ENCODE measurements around the gene PLEKHD1.

PLEKHD1 gene

DNA sequence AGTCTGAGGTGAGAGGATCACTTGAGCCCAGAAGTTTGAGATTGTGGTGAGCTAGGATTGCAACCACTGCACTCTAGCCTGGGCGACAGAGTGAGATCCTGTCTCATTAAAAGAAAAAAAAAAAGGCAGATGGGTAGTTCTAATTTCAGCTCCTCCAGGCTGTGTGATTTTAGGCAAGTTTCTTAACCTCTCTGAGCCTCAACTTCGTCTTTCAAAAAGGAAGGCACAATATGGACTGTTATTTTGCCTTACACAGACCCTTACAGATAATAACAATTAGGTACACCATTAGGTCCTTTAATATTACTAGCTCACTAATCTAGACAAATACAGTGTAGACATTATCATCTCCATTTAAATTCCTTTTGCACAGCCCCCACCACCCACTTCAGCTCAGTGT is 94.9 kb downstream of the PLEKHD1 start:
- no peak overlapping the region for H3K4me3 ChIP-seq (ENCODE audit: low read length)
- TF ChIP-seq, protein P1, sequence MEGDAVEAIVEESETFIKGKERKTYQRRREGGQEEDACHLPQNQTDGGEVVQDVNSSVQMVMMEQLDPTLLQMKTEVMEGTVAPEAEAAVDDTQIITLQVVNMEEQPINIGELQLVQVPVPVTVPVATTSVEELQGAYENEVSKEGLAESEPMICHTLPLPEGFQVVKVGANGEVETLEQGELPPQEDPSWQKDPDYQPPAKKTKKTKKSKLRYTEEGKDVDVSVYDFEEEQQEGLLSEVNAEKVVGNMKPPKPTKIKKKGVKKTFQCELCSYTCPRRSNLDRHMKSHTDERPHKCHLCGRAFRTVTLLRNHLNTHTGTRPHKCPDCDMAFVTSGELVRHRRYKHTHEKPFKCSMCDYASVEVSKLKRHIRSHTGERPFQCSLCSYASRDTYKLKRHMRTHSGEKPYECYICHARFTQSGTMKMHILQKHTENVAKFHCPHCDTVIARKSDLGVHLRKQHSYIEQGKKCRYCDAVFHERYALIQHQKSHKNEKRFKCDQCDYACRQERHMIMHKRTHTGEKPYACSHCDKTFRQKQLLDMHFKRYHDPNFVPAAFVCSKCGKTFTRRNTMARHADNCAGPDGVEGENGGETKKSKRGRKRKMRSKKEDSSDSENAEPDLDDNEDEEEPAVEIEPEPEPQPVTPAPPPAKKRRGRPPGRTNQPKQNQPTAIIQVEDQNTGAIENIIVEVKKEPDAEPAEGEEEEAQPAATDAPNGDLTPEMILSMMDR (conservative IDR thresholded peaks at IDR 0.05; ENCODE audit: low read length), result no peak
- no peak for DNase-seq (ENCODE audit: low read depth)

DNA sequence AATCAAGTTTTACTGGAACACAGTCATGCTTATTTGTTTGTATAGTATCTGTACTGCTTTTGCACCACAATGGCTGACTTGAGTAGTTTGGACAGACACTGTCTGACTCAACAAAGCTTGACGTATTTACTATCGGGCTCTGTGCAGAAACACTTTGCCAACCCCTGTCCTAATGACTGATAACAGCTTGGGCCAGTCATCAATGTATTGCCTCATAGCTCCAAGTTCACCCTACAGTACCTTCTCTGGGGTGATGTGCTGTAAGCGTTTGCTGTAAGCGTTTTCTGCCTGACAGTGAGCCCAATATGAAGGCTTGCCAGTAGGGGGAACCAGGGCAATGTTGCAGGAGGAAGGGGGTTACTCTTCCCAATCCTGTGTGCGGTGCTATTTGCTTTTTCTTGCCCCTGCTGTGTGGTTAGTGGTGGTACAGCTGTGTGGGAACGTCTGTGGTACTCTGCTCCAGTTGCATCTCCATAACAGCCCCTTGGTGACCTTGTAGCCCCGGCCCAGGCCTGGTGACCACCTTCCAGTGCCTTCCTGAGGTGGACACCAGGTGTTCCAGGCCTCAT is 95.6 kb downstream of the PLEKHD1 start:
- TF ChIP-seq, protein P1 (conservative IDR thresholded peaks at IDR 0.05; ENCODE audit: low read length), result peak; percentile 72
- H3K4me3 ChIP-seq (ENCODE audit: low read length), result no peak overlapping the region
- peak; percentile 88 for DNase-seq (ENCODE audit: low read depth)

Data from AG10803 (cell line).